ENCODE measurements around the gene NTSR1. TPM values are rescaled to one million over a fixed set of nuclear protein-coding genes. Genes with fewer than 3 reads are reported as not detected.

NTSR1 gene
- total RNA-seq, 1 experiment from 2014 or later, result 15.9 TPM

DNA sequence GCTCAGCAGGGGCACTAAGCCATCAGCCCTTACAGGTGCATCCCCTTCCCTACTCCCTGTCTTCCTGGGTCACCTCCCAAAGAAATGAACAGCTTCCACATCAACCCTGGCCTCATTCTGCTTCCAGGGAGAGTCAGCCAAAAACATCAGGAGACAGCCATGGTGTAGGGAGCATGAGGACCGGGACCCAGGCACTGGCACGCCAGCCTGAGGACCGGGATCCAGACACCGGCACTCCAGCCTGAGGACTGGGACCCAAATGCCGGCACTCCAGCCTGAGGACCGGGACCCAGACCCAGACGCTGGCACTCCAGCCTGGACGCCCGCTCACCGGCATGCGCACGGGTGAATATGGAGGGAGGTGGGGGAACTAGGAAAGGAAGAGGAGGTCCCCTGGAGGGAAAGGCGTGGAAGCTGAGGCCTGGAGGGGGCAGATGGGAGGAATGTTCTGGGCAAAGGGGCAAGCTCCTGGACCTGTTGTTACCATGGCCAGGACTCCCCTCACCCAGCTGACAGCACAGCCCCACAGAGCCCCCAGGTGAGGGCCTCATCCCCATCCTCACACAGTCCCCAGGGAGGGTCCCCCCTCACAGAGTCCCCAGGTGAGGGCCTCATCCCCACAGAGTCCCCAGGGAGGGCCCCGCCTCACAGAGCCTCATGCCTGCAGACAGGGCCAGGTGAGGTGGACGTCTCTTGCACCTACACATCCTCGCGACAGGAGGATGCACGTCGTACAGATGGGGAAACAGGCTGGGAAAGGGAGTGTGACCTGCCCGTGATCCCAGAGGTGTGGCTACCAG is 61.7 kb downstream of the NTSR1 start:
- ChIA-PET POLR2A (ENCODE audit: low non-redundant PET) (no interaction called here), CTCF (no interaction called here)
- peaks cover 3% of the 10 kb centered on the region for H3K36me3 ChIP-seq (ENCODE audit: insufficient read depth, low read length, poor library complexity, severe bottlenecking)
- no TSS peak for BruUV-seq (replicated peaks)
- H3K4me1 ChIP-seq (ENCODE audit: insufficient read depth, low read length, poor library complexity, severe bottlenecking), result peaks cover 77% of the 10 kb centered on the region
- intact Hi-C loops (cut with micrococcal nuclease; ENCODE audit: unreplicated experiment), result no loop called here
- no peaks in the 10 kb centered on the region for H3K27me3 ChIP-seq (replicated peaks; ENCODE audit: insufficient read depth, low read depth, low read length, poor library complexity)
- H3K9me3 ChIP-seq (ENCODE audit: low read depth, low read length, poor library complexity, severe bottlenecking), result no peaks in the 10 kb centered on the region
- H3K4me3 ChIP-seq (ENCODE audit: low read depth, low read length, poor library complexity, severe bottlenecking), result peak overlapping the region; percentile 76
- H3K27ac ChIP-seq (ENCODE audit: low read depth, low read length, poor library complexity, severe bottlenecking), result peak overlapping the region; percentile 95
- DNase-seq (ENCODE audit: low spot score), result no peak
- TF ChIP-seq, protein P1, sequence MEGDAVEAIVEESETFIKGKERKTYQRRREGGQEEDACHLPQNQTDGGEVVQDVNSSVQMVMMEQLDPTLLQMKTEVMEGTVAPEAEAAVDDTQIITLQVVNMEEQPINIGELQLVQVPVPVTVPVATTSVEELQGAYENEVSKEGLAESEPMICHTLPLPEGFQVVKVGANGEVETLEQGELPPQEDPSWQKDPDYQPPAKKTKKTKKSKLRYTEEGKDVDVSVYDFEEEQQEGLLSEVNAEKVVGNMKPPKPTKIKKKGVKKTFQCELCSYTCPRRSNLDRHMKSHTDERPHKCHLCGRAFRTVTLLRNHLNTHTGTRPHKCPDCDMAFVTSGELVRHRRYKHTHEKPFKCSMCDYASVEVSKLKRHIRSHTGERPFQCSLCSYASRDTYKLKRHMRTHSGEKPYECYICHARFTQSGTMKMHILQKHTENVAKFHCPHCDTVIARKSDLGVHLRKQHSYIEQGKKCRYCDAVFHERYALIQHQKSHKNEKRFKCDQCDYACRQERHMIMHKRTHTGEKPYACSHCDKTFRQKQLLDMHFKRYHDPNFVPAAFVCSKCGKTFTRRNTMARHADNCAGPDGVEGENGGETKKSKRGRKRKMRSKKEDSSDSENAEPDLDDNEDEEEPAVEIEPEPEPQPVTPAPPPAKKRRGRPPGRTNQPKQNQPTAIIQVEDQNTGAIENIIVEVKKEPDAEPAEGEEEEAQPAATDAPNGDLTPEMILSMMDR (conservative IDR thresholded peaks at IDR 0.05; ENCODE audit: low read depth, low read length), result no peak
- TF ChIP-seq EZH2 (IDR thresholded peaks at IDR 0.05; ENCODE audit: borderline replicate concordance, low read depth, low read length, poor library complexity, severe bottlenecking), result no peak

DNA sequence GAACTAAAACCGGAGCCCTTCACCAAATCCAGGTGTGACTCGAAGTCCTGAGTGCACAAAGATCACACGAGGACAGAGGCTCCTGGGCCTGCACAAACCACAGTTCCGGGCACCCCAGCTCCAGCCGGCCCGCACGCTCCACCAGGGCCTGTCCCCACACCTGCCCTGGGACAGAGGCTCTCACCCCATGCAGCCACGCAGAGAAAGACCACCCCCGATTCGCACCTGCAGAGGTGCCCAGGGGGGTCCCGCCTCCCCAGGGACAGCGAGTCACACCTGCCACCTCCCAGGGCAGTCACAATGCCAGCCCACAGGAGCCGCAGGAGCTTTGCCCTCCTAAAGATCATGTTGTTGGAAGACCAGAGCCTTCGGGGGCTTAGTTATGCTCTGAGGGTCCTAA is 62.3 kb downstream of the NTSR1 start:
- intact Hi-C loops (cut with micrococcal nuclease; ENCODE audit: unreplicated experiment), result no loop called here
- Histone ChIP-seq H3K27ac (ENCODE audit: low read depth, low read length, poor library complexity, severe bottlenecking) (peak overlapping the region; percentile 95), H3K9me3 (ENCODE audit: low read depth, low read length, poor library complexity, severe bottlenecking) (no peaks in the 10 kb centered on the region), H3K36me3 (ENCODE audit: insufficient read depth, low read length, poor library complexity, severe bottlenecking) (no peaks in the 10 kb centered on the region), H3K4me1 (ENCODE audit: insufficient read depth, low read length, poor library complexity, severe bottlenecking) (peaks cover 83% of the 10 kb centered on the region), H3K27me3 (replicated peaks; ENCODE audit: insufficient read depth, low read depth, low read length, poor library complexity) (no peaks in the 10 kb centered on the region), H3K4me3 (ENCODE audit: low read depth, low read length, poor library complexity, severe bottlenecking) (peak overlapping the region; percentile 76)
- no TSS peak for BruUV-seq (replicated peaks)
- ChIA-PET CTCF (no interaction called here), POLR2A (ENCODE audit: low non-redundant PET) (no interaction called here)
- DNase-seq (ENCODE audit: low spot score), result no peak
- TF ChIP-seq, protein P1 (conservative IDR thresholded peaks at IDR 0.05; ENCODE audit: low read depth, low read length), result no peak
- no peak for TF ChIP-seq EZH2 (IDR thresholded peaks at IDR 0.05; ENCODE audit: borderline replicate concordance, low read depth, low read length, poor library complexity, severe bottlenecking)

DNA sequence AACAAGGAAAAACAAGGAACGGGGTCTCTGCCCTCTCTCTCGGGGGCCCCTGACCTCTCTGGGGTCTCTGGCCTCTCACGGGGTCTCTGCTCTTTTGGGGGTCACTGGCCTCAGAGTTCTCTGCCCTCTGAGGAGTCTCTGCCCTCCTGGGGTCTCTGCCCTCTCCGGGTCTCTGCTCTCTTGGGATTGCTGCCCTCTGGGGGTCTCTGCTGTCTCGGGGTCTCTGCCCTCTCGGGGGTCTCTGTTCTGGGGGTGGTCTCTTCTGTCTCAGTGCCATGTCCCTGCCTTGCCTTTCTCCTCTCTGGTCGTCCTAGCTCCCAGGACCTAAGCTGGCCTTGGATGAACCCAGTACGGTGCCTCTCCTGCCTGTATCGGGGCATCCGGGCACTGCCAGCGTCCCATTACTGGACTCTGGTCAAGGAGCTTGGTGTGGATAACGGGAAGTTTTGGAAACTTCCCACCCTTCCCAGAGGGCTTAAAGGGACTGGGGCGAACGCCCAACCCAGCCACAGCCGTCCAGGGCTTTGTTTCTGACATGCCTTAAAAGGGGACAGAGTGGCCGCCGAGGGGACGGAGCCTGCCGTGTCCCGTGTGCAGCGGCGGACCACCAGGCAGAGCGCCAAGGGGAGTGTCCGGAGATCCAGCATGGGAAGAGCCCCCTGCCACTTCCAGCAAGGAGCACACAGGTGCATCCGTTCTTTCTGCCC is 62.9 kb downstream of the NTSR1 start:
- no peak for DNase-seq (ENCODE audit: low spot score)
- BruUV-seq (replicated peaks), result no TSS peak
- TF ChIP-seq EZH2 (IDR thresholded peaks at IDR 0.05; ENCODE audit: borderline replicate concordance, low read depth, low read length, poor library complexity, severe bottlenecking), result no peak
- TF ChIP-seq, protein P1 (conservative IDR thresholded peaks at IDR 0.05; ENCODE audit: low read depth, low read length), result no peak
- POLR2A ChIA-PET (ENCODE audit: low non-redundant PET), result no interaction called here
- Histone ChIP-seq H3K9me3 (ENCODE audit: low read depth, low read length, poor library complexity, severe bottlenecking) (no peaks in the 10 kb centered on the region), H3K36me3 (ENCODE audit: insufficient read depth, low read length, poor library complexity, severe bottlenecking) (no peaks in the 10 kb centered on the region), H3K27ac (ENCODE audit: low read depth, low read length, poor library complexity, severe bottlenecking) (peak overlapping the region; percentile 95), H3K4me1 (ENCODE audit: insufficient read depth, low read length, poor library complexity, severe bottlenecking) (peaks cover 87% of the 10 kb centered on the region), H3K27me3 (replicated peaks; ENCODE audit: insufficient read depth, low read depth, low read length, poor library complexity) (no peaks in the 10 kb centered on the region), H3K4me3 (ENCODE audit: low read depth, low read length, poor library complexity, severe bottlenecking) (peak overlapping the region; percentile 76)
- CTCF ChIA-PET, result no interaction called here
- intact Hi-C loops (cut with micrococcal nuclease; ENCODE audit: unreplicated experiment), result no loop called here
